NCI-H510A (cell line): ENCODE results near the gene CENPP.
A peak's percentile ranks its signal among the peaks of the same experiment; 100 is the strongest.

Experiments
- DNase-seq: peaks from one replicate; lab custom pipeline; 2025; lab: John Stamatoyannopoulos, UW

CENPP gene

DNA sequence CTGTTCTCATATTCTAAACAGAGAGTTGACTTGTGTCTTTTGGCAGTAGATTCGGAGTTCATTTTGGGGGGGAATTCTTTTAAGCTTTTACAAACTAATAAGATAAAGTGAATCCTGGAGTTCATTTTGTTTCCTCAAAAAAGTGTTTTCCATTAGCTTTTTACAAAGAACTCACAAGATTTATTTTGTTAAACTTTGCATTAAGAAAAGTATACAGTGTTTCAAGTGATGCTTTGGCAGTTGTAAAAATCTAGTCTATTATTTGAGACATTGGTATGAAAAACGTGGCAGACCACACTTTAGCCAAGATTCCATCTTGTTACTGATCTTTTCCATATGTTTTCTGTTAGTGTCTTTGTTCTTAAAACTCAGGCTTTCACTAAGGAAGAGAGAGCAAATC is 99.7 kb downstream of the CENPP start:
- DNase-seq: no peak

DNA sequence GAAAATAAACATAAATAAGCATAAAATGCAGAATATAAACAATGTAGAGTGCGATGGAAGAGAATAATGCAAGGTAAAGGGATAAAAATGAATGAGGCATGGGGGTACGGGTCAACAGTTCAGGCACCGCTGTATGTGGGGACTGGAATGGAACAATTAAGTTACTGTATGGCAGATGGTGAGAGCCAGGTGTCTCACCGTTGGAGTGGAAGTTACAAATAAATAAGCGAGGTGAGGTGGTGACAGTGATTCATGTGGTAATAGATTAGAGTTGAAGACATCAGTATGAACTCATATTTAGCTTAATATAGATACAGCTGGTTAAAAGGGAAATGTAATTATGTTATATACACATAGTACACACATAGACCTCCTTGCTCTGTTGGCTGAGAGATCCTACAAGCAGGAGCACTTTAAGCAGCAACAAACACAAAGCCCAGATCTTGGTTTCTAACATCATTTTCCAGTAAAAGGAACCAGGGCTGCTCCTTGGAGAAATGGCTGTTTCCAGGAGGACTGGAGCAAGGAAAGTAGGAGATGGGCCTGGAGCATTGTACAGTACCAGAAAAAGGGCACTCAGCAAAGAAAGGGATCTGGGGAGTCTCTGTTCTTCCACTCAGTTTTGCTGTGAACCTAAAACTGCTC is 100.9 kb downstream of the CENPP start:
- peak; percentile 26 for DNase-seq

DNA sequence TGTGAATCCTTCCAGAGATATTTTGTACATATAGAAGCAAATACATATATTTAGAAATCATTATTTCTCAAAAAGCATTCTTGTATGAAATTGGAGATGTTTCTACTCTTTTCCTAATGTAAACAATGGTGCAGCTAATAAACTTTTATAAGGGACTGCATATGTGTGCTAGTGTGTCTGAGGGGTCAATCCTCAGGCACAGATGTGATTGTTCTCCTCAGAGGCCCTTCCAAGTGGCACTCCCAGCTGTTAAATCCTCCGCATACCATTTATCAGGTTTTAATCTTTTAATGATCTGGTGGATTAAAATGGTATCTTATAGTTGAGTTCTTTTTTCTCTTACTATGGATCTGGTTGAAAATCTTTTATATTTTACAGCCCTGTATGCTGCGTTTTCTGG is 104.1 kb downstream of the CENPP start:
- DNase-seq: no peak

DNA sequence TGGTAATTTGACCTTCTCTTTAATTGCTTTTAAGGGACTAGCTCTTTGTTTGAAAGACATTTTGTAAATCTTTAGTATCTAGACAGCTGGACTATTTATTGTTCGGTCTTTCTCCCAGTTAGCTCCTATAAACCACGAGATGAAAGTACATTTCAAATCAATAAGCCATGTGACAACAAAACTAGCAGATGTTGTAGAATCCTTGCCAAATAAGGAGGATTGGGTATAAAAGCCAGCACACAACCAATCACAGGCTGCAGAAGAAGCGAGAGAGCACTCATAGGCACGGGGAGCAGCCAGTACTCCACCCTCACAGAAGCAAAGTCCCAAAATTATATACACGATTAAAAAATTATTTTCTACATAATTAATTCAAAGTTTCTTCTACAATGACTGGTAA is 106.6 kb downstream of the CENPP start:
- no peak for DNase-seq

DNA sequence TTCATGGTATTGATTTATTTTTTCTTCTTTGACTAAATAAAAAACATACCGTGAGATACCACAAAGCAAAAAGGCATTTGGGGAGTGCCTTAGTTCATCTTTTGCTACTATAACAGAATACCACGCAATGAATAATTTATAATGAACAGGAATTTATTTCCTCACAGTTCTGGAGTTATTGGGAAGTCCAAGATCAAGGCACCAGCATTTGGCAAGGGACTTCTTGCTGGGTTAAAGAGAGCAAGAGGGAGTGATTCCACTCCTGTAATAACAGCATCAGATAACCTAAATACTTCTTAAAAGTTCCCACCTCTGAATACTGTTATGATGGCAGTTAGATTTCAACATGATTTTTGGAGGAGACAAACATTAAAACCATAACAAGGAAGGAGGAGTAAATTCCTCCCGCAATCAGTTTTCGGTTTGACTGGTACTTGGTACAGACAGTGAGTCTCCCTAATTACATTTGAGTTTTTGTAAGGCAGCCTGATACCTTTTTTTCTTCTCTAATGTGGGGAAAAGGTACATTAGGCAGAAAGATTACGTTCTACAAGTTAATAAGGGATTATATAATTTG is 107.3 kb downstream of the CENPP start:
- DNase-seq: no peak

DNA sequence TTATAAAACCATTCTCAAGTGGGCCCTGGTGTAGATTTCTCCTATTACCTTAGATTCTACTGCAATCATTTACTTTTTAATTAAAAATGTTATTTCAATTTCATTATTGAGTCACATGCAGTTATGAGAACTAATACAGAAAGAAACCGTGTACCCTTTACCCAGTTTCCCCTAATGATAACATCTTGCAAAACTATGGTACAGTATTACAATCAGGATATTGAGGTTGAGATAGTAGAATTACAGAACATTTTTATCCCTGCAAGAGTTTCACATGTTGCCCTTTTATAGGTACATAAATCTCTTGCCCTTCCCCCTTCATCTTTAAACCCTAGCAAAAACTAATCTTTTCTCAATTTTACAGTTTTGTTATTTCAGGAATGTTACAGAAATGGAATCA is 109.5 kb downstream of the CENPP start:
- no peak for DNase-seq

DNA sequence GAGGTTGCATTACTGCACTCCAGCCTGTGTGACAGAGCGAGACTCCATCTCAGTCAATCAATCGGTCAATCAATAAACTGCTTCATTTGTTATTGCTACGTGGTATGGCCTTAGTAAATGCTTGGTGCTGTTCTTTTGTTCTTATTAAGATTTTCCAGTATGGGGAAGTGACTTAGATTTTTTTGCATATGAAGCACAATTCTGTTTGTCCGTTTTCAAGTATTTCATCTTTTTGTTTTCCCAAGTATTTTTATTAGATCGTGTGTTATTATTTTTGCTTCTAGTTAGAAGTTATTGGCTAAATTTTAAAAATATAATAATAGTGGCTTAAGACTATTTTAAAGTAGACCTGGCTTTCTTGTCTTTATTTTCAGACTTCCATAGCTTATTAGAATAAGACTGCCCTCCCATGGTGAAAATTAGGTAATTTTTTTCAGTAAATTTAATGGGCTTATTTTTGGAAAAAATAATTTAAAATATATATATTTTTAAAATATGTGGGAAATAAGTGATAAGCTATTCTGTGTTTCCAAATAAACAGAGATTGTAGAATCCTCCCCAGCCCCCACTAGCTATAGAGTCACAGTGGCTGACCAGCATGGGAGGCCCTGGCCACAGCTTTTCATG is 113.3 kb downstream of the CENPP start:
- DNase-seq: no peak

DNA sequence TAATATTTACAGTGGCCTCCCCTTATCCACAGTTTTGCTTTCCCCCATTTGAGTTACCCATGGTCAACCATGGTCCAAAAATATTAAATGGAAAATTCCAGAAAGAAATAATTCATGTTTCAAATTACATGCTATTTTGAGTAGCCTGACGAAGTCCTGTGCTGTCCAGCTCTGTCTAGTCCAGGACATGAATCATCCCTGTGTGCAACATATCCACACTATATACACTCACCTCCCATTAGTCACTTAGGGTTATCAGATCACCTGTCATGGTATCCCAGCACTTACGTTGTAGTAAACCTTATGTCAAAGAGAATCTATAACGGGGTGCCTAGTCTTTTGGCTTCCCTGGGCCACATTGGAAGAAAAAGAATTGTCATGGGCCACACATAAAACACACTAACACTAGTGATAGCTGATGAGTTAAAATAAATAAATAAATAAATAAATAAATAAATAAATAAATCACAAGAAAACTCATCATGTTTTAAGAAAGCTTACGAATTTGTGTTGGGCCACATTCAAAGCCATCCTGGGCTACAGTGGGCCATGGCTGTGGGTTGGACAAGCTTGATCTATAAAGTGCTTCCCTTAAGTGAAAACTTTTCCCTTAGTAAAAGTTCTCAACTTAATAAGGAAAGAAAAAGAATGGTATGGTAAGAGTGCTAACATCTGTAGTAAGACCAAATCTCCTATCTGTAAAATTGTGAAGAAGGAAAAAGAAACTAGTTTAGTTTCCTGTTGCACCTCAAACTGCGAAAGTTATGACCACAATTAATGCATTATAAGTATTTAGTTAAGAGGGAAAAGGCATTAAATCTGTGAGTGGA is 114.4 kb downstream of the CENPP start:
- no peak for DNase-seq

DNA sequence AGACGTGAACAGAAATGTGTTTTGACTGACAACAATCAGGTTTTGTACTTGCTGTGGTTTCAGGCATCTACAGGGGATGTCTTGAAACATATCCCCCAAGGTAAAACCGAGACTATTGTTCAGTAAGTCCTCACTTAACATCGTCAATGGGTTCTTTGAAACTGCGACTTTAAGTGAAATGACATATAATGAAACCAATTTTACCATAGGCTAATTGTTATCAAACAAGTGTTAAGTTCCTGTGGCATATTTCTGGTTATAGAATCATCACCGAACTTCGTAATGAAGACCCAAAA is 114.9 kb downstream of the CENPP start:
- DNase-seq: no peak

DNA sequence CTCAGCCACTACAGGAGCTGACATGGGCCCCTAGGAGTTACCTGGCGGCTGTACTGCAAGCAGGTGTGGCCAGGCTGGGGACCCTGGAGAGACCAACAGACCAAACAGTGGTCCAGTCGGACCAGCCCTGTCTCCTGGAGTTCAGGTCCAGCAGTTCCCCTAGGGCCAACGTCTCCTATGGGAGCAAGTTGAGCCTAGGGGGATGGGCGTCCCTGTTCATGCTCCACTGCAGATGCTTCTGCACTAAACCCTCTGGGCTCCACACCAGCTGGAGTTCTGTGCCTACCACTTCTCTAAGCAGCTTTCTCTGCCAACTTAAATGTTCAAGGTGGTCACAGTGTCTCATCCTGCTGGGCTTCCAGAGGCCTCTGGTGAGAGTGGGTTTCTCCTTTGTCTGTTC is 119.1 kb downstream of the CENPP start:
- DNase-seq: peak; percentile 56

DNA sequence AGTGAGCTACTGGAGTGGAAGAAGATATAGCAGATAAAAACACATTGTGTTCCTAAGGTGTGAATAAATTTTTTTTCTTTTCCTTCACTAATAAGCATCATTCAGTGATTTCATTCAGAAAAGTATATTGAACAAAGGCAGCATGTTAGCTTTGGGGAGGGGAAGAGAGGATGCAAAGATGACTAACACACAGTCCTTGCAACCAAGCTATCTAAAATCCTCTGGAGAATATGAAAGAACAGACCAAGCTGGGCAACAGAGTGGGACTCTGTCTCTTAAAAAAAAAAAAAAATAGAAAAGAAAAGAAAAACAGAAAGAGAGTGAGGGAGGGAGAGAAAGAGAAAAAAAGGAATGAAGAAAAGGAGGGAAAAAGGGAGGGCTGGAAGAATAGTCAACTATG is 120.8 kb downstream of the CENPP start:
- DNase-seq: no peak

DNA sequence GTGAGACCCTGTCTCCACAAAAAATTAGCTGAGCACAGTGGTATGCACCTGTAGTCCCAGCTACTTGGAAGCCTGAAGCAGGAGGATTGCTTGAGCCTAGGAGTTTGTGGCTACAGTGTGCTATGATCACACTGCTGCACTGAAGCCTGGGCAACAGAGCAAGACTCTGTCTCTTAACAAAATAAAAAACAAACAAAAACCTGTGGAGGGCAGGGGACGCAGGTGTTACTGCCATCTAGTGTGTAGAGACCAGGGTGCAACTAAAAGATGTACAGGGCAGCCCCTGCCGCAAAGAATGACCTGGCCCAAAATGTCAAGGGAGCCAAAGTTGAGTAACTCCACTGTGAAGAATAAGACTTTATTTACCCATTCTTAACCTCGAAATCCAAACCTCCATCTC is 129.5 kb downstream of the CENPP start:
- no peak for DNase-seq

DNA sequence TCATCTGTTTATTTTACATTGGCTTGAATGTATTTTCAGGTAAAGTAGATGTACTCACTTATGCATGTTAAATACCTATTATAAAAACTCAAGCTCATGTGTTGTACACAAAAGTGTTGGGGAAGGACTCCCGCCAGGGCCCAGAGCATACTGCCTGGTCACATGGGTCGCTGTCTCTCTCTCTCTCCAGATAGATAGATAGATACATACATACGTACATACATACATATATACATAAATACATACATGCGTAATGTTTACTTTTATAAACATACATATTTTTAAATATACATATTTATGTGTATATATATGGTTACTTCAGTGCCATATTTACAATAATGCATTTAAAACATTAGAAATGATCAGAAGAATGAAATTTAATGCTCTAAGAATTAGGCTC is 131.8 kb downstream of the CENPP start:
- no peak for DNase-seq

DNA sequence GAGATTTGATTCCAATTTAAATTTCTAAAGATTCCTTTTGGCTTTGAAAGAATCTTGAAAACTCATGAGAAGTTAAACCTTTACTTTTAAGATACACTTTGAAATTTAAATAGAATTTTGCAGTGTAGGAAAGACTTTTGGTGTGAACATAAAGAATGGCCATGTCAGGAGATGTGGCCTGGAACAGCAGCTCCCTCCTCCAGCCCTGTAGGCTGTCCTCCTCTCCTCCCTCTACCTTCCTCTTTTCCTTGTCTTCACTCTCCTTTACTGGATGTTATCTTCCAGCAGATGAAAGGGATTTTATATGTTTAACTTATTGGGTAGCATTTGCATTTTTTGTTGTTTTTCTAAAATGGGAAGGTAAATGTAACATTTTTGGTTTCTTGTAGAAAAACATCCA is 137.6 kb downstream of the CENPP start:
- DNase-seq: no peak

DNA sequence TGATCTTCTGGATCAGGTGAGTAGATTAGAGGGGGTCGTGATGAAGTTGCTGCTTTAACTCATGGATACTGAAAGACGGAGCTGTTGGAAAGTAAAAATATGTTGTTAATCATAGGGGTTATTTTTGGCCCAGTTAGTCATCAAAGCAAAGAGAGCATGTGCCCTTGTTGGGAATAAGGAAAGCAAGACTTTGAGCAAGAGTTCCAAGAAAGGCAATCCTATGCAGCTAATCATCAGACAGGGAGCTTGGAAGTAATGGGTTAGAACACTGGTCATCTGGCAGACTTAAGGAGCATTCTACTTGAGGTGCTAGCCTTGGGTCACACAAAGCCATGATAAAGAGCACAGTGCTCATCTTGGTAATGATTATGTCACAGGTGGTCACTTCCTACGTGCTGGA is 138.2 kb downstream of the CENPP start:
- no peak for DNase-seq

DNA sequence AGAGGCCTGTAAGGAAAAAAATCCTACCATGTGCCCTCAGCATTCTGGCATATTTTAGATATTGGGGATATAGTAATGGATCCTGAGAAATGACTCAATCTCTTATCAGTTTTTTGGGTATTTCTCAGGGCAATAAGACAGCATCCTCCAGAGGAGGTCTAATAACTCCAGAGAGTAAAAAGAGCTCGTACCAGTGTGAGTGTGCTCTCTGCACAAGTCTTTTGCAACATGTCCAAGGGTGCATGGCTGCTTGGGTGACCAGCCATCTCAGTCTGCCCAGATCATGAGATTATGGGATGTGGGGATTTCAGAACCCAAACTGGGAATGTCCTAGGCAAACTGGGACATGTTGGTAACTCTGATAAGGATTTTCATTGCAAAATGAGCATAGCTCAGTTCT is 141.3 kb downstream of the CENPP start:
- DNase-seq: no peak

DNA sequence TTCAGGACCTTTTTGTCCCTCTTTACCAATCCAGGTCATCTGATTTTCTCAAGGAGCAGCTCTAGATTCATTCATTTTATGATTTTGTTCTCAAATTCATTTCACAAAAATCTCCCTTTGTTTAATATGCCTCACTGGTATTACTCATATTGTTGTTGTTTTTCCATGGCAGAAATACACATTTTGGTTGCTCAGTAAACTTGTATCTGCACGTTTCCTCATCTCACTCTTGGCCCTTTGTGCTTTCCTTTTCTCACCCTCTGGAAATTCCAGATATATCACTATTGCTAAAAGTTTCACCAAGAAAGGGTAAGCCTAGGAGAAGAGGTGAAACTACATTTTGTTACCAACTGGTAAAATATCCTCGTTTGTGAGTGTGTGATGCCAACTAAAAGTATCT is 141.8 kb downstream of the CENPP start:
- DNase-seq: no peak

DNA sequence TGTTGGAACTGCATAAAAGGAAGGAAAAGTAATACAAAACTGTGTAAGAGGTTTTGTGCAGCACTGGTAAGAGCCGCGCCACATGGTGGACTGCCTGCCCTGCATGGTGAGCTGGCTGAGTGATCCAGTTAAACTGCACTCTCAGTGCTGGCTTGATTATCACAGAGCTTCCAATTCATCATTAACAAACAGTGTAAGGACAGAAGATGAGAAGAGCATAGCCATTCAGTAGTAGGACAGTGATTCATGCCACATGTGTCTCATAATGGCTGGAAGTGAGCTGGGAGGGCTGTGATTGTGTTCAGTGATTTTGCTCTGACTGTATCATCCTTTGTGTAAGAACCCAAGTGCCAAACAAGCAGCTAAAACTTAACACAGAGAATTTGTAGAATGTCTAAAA is 142.5 kb downstream of the CENPP start:
- no peak for DNase-seq

DNA sequence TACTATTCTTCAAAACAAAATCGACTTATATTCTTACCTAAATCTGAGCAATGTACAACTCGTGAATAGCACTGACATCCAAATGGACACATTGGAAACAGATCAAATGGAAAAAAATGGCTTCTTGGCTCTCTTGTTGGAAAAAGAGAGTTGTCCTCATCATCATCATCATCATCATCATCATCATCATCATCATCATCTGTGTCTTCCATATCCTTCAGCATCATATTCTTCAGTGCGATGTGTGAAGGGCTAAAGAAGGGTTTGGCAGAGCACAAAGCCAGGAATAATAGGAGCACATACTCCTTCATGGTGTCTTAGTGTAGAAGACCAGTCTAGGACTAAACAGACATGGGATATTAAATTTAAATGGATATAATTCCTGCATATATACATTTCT is 148.8 kb downstream of the CENPP start:
- DNase-seq: no peak

DNA sequence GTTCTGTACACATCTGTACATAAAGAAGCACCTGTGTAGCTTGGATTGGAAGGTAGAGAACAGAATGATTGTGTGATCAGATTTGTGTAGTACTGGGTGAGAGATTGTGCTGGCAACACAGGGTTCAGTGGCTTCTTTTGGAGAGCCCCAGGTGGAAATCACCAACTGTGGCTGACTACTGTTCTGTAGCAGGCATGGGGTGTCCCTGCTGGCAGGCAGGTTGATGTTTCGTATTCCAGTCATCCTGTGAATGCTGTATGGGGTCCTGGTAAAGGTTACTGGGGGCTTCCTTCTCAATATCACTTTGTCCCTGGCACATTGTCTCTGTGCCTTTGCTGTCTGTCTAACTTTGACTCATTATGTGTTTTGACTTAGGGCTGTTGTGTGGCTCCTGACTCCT is 151.2 kb downstream of the CENPP start:
- no peak for DNase-seq

DNA sequence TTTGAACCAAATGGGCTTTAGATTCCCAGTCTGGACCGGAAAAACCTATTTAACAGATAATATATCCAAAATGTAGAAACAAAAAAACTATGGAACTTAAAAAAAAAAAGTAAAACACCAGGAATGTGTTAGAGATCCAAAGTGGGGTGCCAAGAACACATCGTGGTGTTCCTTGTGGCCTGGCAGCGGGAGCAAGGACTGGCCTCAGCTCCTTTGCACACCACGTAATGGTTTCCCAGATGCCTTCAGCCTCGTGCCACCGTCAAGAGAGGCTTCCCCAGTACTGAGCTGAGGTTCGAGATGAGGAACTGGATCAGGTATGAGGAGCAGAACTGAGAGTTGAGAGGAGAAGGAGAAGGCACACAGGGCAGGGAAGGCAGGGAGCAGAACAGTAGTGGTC is 153.0 kb downstream of the CENPP start:
- no peak for DNase-seq

DNA sequence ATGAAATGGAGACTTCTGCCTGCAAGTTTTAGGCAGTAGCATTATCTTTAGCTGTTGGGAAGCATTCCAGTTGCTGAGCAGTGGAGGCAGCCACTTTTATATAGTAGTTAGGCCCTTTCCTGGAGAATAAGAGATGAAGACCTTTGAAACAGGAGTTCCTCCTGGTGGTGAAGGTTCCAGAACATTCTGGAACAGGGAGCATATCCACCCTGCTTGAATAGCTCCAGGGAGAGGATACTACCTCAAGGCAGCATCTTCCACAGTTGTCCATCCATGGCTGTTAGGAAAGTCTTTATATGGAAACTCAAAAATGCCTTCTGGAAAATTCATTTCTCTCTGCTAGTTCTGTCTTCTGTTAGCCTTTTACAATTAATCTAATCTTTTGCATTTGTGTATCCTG is 153.6 kb downstream of the CENPP start:
- no peak for DNase-seq

DNA sequence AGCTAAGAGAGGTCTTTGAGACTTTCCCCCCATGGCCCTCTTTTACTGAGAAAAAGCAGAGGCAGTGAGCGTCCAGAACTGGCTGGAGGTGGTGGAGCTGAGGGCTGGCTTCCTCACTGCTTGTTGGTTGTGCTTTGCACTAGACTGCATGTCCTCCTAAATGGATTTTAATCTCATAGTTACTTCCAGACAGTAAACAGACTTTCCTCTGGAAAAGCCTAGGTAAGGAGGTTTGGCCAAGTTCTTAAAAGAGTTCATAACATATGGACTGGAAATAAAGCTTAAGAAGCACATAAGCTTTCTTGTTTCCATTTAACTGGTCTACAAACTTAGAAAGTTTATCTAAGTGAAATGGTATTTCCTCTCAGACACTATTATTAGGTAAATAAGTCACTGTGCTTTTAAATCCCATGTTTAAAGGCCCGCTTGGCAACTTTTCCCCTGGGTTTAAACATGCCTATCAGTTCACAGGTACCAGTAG is 154.6 kb downstream of the CENPP start:
- DNase-seq: no peak
